Peyer's patch (tissue), 4 donors: ENCODE measurements around the gene RPTOR. TPM values are rescaled to one million over a fixed set of nuclear protein-coding genes. Genes with fewer than 3 reads are reported as not detected.

Experiments
- DNase-seq, 3 donors: peaks; one replicate each; pipeline ENCODE4 v3.0.0-alpha.2; 2017 to 2019
- H3K27ac ChIP-seq, 4 donors: fragments of 200-600 bp; sonication (generic); one replicate each; pipeline ENCODE4 v1.5.1; 2016 to 2019
- H3K27me3 ChIP-seq, 2 donors: fragments of 200-600 bp; sonication (generic); one replicate each; pipeline ENCODE4 v1.5.1; 2019
- H3K36me3 ChIP-seq, 3 donors: fragments of 200-600 bp; sonication (generic); one replicate each; pipeline ENCODE4 v1.5.1; 2016 to 2019
- H3K4me1 ChIP-seq, 4 donors: fragments of 200-600 bp; sonication (generic); one replicate each; pipeline ENCODE4 v1.5.1; 2016 to 2019
- H3K4me3 ChIP-seq, 4 donors: fragments of 200-600 bp; sonication (generic); 1 replicate in 3 of 4; 2 replicates in 1 of 4; pipeline ENCODE4 v1.5.1; 2016 to 2019; ENCODE audit warnings: mild to moderate bottlenecking in 1 of 4
- H3K9me3 ChIP-seq, 4 donors: fragments of 200-600 bp; sonication (generic); one replicate each; pipeline ENCODE4 v1.5.1; 2016 to 2019; ENCODE audit warnings: mild to moderate bottlenecking in 1 of 4
- CTCF ChIP-seq, 6 experiments: fragments of 450-650 bp in 4 of 6; fragments of 200-600 bp in 2 of 6; sonication (generic) in 1 of 6; IDR thresholded peaks; one replicate each; pipeline ENCODE4 v1.5.1; 2017 to 2019; ENCODE audit warnings: antibody characterized with exemption in 6 of 6, mild to moderate bottlenecking in 3 of 6, moderate library complexity in 1 of 6
- POLR2A ChIP-seq, 2 donors: fragments of 450-650 bp; IDR thresholded peaks; one replicate each; pipeline ENCODE4 v1.5.1; 2017; ENCODE audit warnings: antibody characterized with exemption in 2 of 2, mild to moderate bottlenecking in 2 of 2, moderate library complexity in 2 of 2
- total RNA-seq, 4 donors: library from RNA; depleted of rRNA; stranded (reverse); fragments of >200 nt; gene quantifications; one replicate each; pipeline ENCODE4 v1.1.0, GENCODE V29; 2016

The RPTOR gene
- total RNA-seq, 4 donors from 2014 or later, result 42.4 to 73.6 (median 64.2) TPM

GRCh38 chr17:80899402-80900268 is 355.0 kb downstream of the RPTOR start:
- H3K27ac ChIP-seq, result no peak overlapping the region
- no peaks in the 10 kb centered on the region for H3K4me1 ChIP-seq
- peak in 1 of 3 donors; percentile 32 for DNase-seq
- peaks cover 0 to 25% (median 0%) of the 10 kb centered on the region in 3 donors for H3K36me3 ChIP-seq
- no peaks in the 10 kb centered on the region for H3K27me3 ChIP-seq
- no peaks in the 10 kb centered on the region for H3K9me3 ChIP-seq
- TF ChIP-seq POLR2A (IDR thresholded peaks at IDR 0.05) (no peak), CTCF (IDR thresholded peaks at IDR 0.05) (peak in 4 of 6 experiments; percentile 38 to 48 (median 45))
- no peak overlapping the region for H3K4me3 ChIP-seq

GRCh38 chr17:80901319-80901718 is 356.7 kb downstream of the RPTOR start:
- H3K36me3 ChIP-seq, result peaks cover 0 to 22% (median 0%) of the 10 kb centered on the region in 3 donors
- TF ChIP-seq CTCF (IDR thresholded peaks at IDR 0.05), result no peak
- no peak for TF ChIP-seq POLR2A (IDR thresholded peaks at IDR 0.05)
- H3K27me3 ChIP-seq, result no peaks in the 10 kb centered on the region
- H3K27ac ChIP-seq, result no peak overlapping the region
- H3K9me3 ChIP-seq, result no peaks in the 10 kb centered on the region
- no peak for DNase-seq
- H3K4me3 ChIP-seq, result no peak overlapping the region
- no peaks in the 10 kb centered on the region for H3K4me1 ChIP-seq

- TF ChIP-seq POLR2A (IDR thresholded peaks at IDR 0.05) (no peak), CTCF (IDR thresholded peaks at IDR 0.05) (no peak)
- DNase-seq, result no peak
- H3K27ac ChIP-seq, result no peak overlapping the region
- H3K4me1 ChIP-seq, result no peaks in the 10 kb centered on the region
- H3K9me3 ChIP-seq, result no peaks in the 10 kb centered on the region
- no peaks in the 10 kb centered on the region for H3K27me3 ChIP-seq
- peaks cover 0 to 22% (median 0%) of the 10 kb centered on the region in 3 donors for H3K36me3 ChIP-seq
- H3K4me3 ChIP-seq, result no peak overlapping the region
Measured at GRCh38 chr17:80902197-80902962, 357.7 kb downstream of the RPTOR start.

GRCh38 chr17:80902963-80903611 is 358.4 kb downstream of the RPTOR start:
- Histone ChIP-seq H3K36me3 (peaks cover 0 to 22% (median 0%) of the 10 kb centered on the region in 3 donors), H3K9me3 (no peaks in the 10 kb centered on the region), H3K4me1 (no peaks in the 10 kb centered on the region), H3K27ac (no peak overlapping the region), H3K4me3 (no peak overlapping the region), H3K27me3 (no peaks in the 10 kb centered on the region)
- TF ChIP-seq POLR2A (IDR thresholded peaks at IDR 0.05) (no peak), CTCF (IDR thresholded peaks at IDR 0.05) (no peak)
- no peak for DNase-seq

GRCh38 chr17:80904036-80904753 is 359.6 kb downstream of the RPTOR start:
- TF ChIP-seq POLR2A (IDR thresholded peaks at IDR 0.05) (no peak), CTCF (IDR thresholded peaks at IDR 0.05) (no peak)
- Histone ChIP-seq H3K4me1 (no peaks in the 10 kb centered on the region), H3K9me3 (no peaks in the 10 kb centered on the region), H3K27me3 (no peaks in the 10 kb centered on the region), H3K4me3 (no peak overlapping the region), H3K27ac (no peak overlapping the region), H3K36me3 (peaks cover 0 to 16% (median 0%) of the 10 kb centered on the region in 3 donors)
- no peak for DNase-seq
